Activated naive CD8-positive, alpha-beta T cell treated with anti-CD3 and anti-CD28 coated beads for 36 hours (primary cell): ENCODE data around the gene KCTD7. TPM values are rescaled to one million over a fixed set of nuclear protein-coding genes. Genes with fewer than 3 reads are reported as not detected.
"Not testable (repeated sequence)": the region's sequence is repeated elsewhere in the genome, so short reads cannot be mapped to it uniquely, and the experiment has no call there.

Experiments used
- DNase-seq: peaks from one replicate; pipeline ENCODE4 v3.0.0; 2021
- H3K27ac Mint-ChIP-seq: one replicate; pipeline ENCODE4 v1.8.0; 2022; ENCODE audit warnings: mild to moderate bottlenecking, moderate library complexity, mixed read lengths
- H3K27me3 Mint-ChIP-seq: one replicate; pipeline ENCODE4 v1.8.0; 2022; ENCODE audit warnings: mild to moderate bottlenecking, mixed read lengths
- H3K36me3 Mint-ChIP-seq: one replicate; pipeline ENCODE4 v1.8.0; 2021; ENCODE audit warnings: mild to moderate bottlenecking, mixed read lengths
- H3K4me1 Mint-ChIP-seq: one replicate; pipeline ENCODE4 v1.8.0; 2021; ENCODE audit warnings: mixed read lengths
- H3K4me3 Mint-ChIP-seq: one replicate; pipeline ENCODE4 v1.8.0; 2022; ENCODE audit warnings: mild to moderate bottlenecking, moderate library complexity, mixed read lengths
- H3K9me3 Mint-ChIP-seq: one replicate; pipeline ENCODE4 v1.8.0; 2022; ENCODE audit warnings: mixed read lengths
- total RNA-seq, 2 experiments: library from RNA; stranded (reverse); gene quantifications; one replicate each; pipeline ENCODE4 v1.2.3, GENCODE V29; 2021

The KCTD7 gene
- total RNA-seq, 2 experiments from 2014 or later = 3.5 to 4.3 TPM

- not testable (repeated sequence) for H3K27me3 Mint-ChIP-seq, DNase-seq, H3K9me3 Mint-ChIP-seq, H3K36me3 Mint-ChIP-seq, H3K27ac Mint-ChIP-seq
- Mint-ChIP-seq H3K4me3 (peak overlapping the region; percentile 94), H3K4me1 (peaks cover 15% of the 10 kb centered on the region)
Measured at GRCh38 chr7:66655826-66656485, 27.3 kb downstream of the KCTD7 start.

GRCh38 chr7:66657798-66658197, 29.1 kb downstream of the KCTD7 start:
- no peak for DNase-seq
- peaks cover 18% of the 10 kb centered on the region for H3K4me1 Mint-ChIP-seq
- H3K36me3 Mint-ChIP-seq = peaks cover 12% of the 10 kb centered on the region
- no peak overlapping the region for H3K4me3 Mint-ChIP-seq
- no peaks in the 10 kb centered on the region for H3K27me3 Mint-ChIP-seq
- H3K9me3 Mint-ChIP-seq = peaks cover 5% of the 10 kb centered on the region
- no peak overlapping the region for H3K27ac Mint-ChIP-seq

GRCh38 chr7:66662646-66663264, 34.1 kb downstream of the KCTD7 start:
- H3K4me3 Mint-ChIP-seq = no peak overlapping the region
- peaks cover 5% of the 10 kb centered on the region for H3K9me3 Mint-ChIP-seq
- no peak for DNase-seq
- H3K36me3 Mint-ChIP-seq = peaks cover 7% of the 10 kb centered on the region
- H3K27ac Mint-ChIP-seq = no peak overlapping the region
- H3K27me3 Mint-ChIP-seq = no peaks in the 10 kb centered on the region
- peaks cover 7% of the 10 kb centered on the region for H3K4me1 Mint-ChIP-seq

GRCh38 chr7:66664590-66665293, 36.1 kb downstream of the KCTD7 start:
- Mint-ChIP-seq H3K9me3 (peaks cover 5% of the 10 kb centered on the region), H3K36me3 (peaks cover 9% of the 10 kb centered on the region), H3K27ac (no peak overlapping the region), H3K4me3 (no peak overlapping the region), H3K4me1 (peaks cover 6% of the 10 kb centered on the region), H3K27me3 (no peaks in the 10 kb centered on the region)
- no peak for DNase-seq

- Mint-ChIP-seq H3K36me3 (peaks cover 9% of the 10 kb centered on the region), H3K27ac (no peak overlapping the region), H3K27me3 (no peaks in the 10 kb centered on the region), H3K4me3 (no peak overlapping the region), H3K4me1 (peaks cover 6% of the 10 kb centered on the region), H3K9me3 (peaks cover 5% of the 10 kb centered on the region)
- DNase-seq = no peak
Measured at GRCh38 chr7:66666313-66666952, 37.8 kb downstream of the KCTD7 start.

- Mint-ChIP-seq H3K27me3 (no peaks in the 10 kb centered on the region), H3K4me3 (no peak overlapping the region), H3K27ac (no peak overlapping the region), H3K4me1 (peaks cover 6% of the 10 kb centered on the region), H3K9me3 (peaks cover 5% of the 10 kb centered on the region), H3K36me3 (peaks cover 9% of the 10 kb centered on the region)
- DNase-seq = no peak
Measured at GRCh38 chr7:66667023-66667728, 38.5 kb downstream of the KCTD7 start.

GRCh38 chr7:66668112-66668511, 39.4 kb downstream of the KCTD7 start:
- Mint-ChIP-seq H3K4me3 (no peak overlapping the region), H3K27ac (peak overlapping the region; percentile 9), H3K27me3 (no peaks in the 10 kb centered on the region), H3K36me3 (peaks cover 2% of the 10 kb centered on the region), H3K4me1 (peaks cover 3% of the 10 kb centered on the region), H3K9me3 (no peaks in the 10 kb centered on the region)
- DNase-seq = no peak

- peaks cover 2% of the 10 kb centered on the region for H3K36me3 Mint-ChIP-seq
- H3K27me3 Mint-ChIP-seq = no peaks in the 10 kb centered on the region
- H3K27ac Mint-ChIP-seq = peak overlapping the region; percentile 26
Measured at GRCh38 chr7:66668677-66669076, 40.0 kb downstream of the KCTD7 start.

GRCh38 chr7:66669088-66669487, 40.4 kb downstream of the KCTD7 start:
- Mint-ChIP-seq H3K9me3 (no peaks in the 10 kb centered on the region), H3K36me3 (peaks cover 2% of the 10 kb centered on the region), H3K27me3 (no peaks in the 10 kb centered on the region), H3K4me1 (peaks cover 2% of the 10 kb centered on the region), H3K4me3 (no peak overlapping the region), H3K27ac (peak overlapping the region; percentile 26)
- DNase-seq = no peak

More at GRCh38 chr7:66668677-66669076, 40.0 kb downstream of the KCTD7 start:
- Mint-ChIP-seq H3K9me3 (no peaks in the 10 kb centered on the region), H3K4me1 (peaks cover 5% of the 10 kb centered on the region), H3K4me3 (no peak overlapping the region)
- DNase-seq = no peak

GRCh38 chr7:66669496-66669895, 40.8 kb downstream of the KCTD7 start:
- peaks cover 2% of the 10 kb centered on the region for H3K4me1 Mint-ChIP-seq
- peaks cover 2% of the 10 kb centered on the region for H3K36me3 Mint-ChIP-seq
- no peaks in the 10 kb centered on the region for H3K27me3 Mint-ChIP-seq
- no peak overlapping the region for H3K27ac Mint-ChIP-seq
- no peak for DNase-seq
- no peak overlapping the region for H3K4me3 Mint-ChIP-seq
- no peaks in the 10 kb centered on the region for H3K9me3 Mint-ChIP-seq

GRCh38 chr7:66671034-66671433, 42.4 kb downstream of the KCTD7 start:
- peaks cover 2% of the 10 kb centered on the region for H3K36me3 Mint-ChIP-seq
- H3K4me1 Mint-ChIP-seq = peaks cover 2% of the 10 kb centered on the region
- no peak overlapping the region for H3K27ac Mint-ChIP-seq
- H3K4me3 Mint-ChIP-seq = no peak overlapping the region
- H3K9me3 Mint-ChIP-seq = no peaks in the 10 kb centered on the region
- DNase-seq = no peak
- no peaks in the 10 kb centered on the region for H3K27me3 Mint-ChIP-seq

- not testable (repeated sequence) for H3K27ac Mint-ChIP-seq, H3K4me1 Mint-ChIP-seq, DNase-seq
Measured at GRCh38 chr7:66671486-66671885, 42.8 kb downstream of the KCTD7 start.

GRCh38 chr7:66672432-66673123, 43.9 kb downstream of the KCTD7 start:
- not testable (repeated sequence) for H3K9me3 Mint-ChIP-seq, DNase-seq, H3K4me3 Mint-ChIP-seq, H3K36me3 Mint-ChIP-seq, H3K27ac Mint-ChIP-seq, H3K4me1 Mint-ChIP-seq, H3K27me3 Mint-ChIP-seq

More at GRCh38 chr7:66671486-66671885, 42.8 kb downstream of the KCTD7 start:
- not testable (repeated sequence) for H3K27me3 Mint-ChIP-seq, H3K9me3 Mint-ChIP-seq, H3K36me3 Mint-ChIP-seq, H3K4me3 Mint-ChIP-seq

- not testable (repeated sequence) for H3K4me3 Mint-ChIP-seq, H3K27me3 Mint-ChIP-seq, H3K36me3 Mint-ChIP-seq, H3K4me1 Mint-ChIP-seq, DNase-seq, H3K9me3 Mint-ChIP-seq, H3K27ac Mint-ChIP-seq
Measured at GRCh38 chr7:66673124-66673640, 44.5 kb downstream of the KCTD7 start.
